ENCODE measurements around the gene AFDN.

The AFDN gene

DNA sequence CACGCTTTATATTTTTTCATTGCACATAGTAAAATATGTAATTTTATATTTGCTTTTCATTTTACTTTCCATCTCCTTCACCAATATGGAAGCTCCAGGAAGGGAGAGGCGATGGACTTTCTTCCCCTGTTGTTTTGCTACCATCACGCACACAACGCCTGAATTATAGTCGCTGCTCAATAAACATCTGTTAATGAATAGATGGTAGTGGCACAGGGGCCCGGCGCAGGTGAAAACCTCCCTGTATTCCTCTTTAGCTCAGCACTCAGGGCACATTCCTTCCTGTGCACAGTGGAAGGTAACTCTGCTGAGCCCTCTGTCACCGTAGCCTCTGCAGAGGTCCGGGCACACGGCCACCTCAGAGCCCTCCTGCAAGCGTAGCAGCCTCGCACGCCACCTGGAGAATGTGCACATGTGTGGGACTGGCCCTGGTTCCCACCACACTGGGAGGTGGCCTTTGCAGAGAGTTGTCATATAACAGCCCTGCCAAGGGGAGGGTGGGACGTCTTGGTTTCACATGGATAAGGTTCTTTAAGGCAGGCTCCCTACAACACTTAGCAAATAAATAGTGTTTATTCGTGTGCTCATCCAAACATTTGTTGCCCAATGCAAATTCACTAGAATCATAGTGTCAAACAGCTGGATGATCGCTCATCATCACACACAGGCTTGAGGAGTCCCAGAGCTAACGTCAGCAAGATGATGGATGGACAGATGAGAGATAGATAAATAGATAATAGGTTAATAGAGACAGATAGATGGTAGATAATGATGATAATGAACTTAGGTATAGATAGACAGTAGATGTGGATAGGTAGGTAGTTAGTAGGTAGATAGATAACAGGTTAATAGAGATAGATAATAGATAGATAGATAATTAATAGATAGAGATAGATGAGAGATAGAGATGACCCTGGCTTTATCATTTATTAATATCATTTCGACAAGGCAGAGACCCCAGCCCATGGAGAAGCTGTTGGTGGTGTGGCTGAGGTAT lies 32.3 kb upstream of the AFDN start:
- no peak for DNase-seq

DNA sequence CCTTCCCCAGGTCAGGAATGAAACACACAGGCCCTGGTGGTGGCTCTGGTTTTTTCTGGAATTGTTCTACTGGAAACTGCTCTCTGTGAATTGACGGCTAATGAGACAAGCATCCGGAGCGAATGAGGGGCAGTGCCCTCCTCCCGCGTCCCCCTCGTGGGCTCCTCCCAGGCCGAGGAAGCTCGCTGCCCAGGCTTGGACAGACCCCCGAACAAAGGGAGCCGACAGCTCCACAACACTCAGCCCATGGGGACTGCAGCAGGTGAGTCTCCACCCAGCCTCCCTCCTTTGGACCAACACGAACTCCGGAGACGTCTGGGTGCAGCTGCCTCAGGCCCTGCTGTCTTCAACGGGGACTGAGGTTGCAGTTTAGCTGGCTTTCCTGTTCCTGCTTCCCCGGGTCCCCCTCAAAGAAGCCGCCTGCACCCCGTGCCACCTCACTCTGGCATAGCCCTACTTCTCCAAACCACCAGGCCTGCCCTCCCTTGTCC lies 31.3 kb upstream of the AFDN start:
- no peak for DNase-seq

DNA sequence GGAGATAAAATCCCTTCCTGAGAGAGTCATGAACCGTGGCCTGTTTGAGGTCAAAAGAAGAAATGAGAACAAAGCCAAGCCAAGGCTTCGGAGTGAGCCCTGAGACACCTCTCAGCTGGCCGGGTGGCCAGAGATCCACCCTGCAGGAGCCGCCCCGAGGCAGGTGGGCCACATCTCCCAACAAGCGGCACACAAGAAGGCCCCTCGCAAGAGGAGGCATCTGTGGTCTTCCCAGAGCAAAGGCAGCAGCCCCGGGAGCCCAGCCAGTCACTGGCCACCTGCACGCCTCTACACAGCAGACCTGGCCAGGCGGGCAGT lies 30.9 kb upstream of the AFDN start:
- no peak for DNase-seq

DNA sequence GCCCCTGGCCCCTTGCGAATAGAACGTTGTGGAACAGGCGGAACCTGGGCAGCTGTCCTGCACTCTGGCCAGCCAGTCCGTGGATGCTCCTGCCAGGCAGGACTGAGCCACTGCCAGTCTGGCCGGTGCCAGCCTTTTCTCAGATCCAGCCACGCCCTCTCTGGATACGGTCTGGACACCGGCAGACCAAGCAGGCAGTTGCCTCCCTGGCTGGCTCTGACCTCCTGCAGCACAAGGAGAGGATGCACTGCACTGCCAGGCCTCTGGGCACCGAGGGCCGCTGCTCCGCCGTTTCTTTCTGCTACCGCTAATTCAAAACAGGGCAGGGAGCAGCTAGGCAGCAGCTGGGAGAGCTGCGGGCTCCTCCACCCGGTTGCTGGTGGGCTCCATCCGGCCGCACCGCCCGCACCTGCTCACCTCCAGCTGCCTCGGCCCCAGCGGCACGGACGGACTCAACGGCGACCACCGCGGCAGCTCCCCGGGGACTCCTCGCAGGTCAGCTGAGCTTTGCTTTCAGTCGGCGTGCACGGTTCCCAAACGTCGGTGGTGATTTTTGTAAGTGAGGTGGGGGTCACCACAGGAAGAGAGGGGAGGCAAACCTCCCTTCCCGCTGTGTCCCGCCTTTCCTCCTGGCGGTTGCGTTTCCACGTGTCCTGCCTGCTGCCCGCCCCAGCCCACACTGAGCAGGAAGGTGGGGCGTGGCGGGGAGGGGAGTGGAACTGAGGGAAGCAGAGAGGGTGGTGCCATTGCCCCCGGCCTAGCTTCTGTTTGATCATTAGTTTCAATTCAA lies 30.3 kb upstream of the AFDN start:
- no peak for DNase-seq

DNA sequence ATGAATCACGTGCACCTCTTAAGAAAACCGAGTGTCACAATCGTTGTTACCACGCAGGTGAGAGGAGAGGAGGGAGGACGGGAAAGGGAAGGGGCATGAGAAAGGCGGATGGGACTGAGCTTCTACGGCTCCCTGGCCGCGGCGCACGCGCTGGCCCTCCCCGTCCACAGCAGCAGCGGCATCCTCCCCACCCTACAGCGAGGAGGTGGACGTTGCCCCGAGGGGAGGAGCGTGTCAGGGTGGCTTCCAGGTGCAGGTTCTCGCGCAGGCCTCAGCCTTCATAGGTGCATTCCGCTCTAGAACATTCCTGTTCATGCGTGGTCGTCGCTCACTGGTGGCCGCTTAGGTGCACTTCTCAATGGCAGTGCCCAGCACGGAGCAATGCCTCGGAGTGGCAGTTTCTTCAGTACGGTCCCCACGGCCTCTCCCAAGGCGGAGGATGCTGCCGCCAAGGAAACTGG lies 29.7 kb upstream of the AFDN start:
- DNase-seq: no peak

DNA sequence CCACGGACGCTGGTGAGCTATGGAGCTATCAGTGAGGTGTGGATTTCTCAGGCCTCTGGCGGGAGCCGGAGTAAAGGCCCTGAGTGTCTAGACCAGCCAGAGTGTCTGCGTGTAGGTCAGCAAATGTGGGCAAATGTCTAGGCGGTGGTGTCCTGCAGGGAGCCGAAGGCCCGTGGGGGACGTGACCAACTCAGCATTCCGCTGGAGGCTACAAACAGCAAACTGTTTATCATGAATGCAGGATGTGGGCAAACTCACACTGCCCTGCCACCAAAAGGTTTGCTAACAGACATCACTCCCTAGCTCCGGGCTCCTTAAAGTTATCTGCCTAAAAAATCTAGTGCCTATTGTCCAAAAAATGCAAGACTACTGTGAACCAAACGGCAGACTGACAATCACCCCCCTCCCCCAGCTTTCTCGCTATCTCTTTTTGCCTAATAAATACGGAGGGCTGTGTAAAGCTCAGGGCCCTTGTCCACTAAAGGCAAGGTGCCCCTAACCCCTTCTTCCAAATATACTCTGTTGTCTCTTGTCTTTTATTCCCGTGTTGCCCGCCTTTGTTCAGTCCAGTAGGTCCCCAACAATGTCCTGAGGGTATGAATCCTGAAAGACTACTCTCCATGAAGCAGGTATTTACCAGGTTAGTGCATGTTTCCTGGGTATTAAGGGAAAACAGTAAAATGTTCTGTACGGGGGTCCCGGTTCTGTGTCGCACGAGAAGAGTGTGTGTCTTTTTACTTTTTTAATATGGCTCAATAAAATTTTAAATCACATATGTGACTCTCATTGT lies 29.0 kb upstream of the AFDN start:
- DNase-seq: no peak

DNA sequence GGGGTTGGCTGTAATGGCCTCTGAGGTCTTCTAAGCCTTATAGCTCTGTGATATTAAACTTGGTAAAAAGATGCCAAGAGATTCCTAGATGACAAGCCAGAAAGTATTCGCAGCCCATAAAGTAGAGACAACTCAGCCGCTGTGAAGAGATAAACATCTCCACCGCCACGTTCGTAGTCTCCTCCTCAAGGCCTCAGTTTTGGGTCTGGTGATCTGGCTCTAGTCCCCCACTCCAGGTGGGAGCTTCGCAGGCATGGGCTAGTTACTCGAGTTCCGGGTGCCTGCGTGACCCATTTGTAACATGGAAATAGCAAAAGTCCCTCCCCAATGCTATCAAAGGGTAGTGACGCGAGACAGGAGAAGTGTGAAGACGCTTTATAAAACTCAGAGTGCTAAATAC lies 28.3 kb upstream of the AFDN start:
- no peak for DNase-seq

DNA sequence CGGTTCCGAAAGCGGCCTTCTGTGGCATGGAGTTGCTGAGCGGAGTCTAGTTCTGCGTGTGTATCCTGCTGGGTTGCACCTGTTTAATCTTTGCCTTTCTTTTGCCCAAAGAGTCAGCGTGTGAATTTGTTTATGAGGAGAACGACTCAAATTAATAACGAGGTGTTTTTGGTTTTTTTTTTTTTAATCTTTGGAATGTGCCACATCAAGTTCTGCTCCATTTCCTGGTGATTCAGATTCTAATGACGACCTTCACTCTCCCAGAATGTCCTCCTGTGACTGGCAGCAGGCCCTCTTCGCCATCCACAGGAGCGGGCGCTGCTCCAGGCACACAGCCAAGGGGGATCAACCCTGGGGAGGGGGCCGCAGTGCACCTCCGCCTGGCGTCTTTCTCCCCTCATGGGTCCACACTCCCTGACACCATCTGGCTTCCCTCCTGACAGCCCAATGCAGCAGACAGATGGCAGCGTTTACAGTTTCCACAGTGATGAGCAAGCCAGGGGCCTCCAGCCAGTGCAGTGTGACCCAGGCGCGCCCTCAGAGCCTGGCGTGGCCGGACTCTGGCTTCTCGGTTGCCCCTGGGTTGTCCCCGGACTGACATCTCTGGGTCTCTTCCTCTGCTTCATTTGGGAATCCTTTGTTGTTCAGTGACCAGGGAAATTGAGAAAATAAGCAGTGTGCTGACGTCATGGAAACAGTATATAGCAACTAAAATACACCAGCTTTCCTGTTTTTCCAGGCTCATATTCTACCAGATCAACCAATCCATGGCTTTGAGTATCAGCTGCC lies 27.5 kb upstream of the AFDN start:
- no peak for DNase-seq

DNA sequence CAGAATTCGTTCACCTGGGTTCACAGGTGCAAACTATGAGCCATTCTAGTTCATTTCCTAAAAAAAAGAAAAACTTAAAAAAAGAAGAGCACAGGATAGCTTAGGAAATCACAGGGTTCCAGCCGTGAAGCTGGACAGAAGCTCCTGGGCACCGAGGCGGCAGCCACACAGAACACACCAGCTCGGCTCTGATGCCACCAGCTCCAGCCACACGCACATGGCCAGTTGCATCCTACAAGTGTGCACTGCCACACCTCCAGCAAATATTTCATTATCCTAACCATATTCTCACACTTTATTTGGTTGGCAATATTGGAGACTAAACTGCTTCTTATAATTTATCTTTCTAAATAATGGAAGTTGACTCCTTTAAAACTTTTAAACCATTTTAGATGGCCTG lies 26.2 kb upstream of the AFDN start:
- no peak for DNase-seq

DNA sequence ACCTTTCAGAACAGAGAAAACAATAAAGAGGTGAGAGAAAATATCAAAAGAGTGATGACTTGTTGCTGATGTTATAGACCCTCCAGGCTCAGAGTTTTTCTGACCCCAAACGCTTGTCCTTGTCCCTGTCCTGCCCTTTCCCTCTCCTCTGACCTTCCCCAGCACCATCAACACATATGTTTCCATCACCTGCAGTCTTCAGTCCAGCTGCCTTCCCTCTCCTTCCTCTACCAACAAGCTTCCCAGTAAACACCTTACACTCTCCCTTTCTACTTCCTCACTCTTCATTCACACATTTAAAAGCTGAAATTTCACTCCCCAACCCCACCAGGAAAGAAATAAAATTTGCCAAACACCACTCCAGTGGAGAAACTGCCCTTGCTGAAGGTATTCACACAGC lies 25.4 kb upstream of the AFDN start:
- DNase-seq: no peak

DNA sequence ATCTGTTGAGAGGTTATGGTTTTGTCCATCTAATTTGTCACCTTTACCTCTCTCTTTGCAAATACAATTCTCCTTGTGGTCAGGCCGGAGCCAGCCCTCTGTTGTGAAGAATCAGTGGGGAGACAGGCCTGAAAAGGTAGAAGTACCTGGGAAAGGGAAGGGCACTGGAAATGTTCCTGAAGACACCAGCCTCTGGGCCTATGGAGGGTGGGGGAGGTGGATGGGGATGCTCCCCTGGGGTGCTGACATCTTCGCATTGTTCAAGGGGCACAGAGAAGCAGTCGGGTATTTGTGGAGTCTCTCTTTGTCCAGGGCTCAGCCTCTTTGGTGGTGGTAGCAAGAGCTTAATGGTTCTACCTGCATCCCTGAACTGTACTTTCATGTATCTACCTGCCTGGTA lies 24.4 kb upstream of the AFDN start:
- no peak for DNase-seq

DNA sequence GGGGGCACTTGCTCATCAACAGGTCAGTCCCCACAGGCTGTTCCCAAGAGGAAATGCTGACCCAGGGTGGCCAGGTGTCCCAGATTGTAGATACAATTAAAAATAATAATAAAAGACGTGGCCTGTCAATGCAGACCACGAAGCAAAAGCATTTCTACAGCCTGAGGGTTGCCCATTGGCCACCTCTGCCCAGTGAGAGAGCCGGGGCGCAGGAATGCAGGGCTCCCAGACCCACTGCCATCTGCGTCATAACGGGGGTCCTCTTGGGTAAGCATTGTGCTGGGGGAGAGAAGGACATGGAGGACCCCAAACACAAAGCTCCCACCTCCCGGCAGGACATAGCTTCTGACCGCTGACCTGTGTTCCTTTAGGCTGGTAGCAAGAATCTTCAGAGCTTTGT lies 22.9 kb upstream of the AFDN start:
- no peak for DNase-seq

DNA sequence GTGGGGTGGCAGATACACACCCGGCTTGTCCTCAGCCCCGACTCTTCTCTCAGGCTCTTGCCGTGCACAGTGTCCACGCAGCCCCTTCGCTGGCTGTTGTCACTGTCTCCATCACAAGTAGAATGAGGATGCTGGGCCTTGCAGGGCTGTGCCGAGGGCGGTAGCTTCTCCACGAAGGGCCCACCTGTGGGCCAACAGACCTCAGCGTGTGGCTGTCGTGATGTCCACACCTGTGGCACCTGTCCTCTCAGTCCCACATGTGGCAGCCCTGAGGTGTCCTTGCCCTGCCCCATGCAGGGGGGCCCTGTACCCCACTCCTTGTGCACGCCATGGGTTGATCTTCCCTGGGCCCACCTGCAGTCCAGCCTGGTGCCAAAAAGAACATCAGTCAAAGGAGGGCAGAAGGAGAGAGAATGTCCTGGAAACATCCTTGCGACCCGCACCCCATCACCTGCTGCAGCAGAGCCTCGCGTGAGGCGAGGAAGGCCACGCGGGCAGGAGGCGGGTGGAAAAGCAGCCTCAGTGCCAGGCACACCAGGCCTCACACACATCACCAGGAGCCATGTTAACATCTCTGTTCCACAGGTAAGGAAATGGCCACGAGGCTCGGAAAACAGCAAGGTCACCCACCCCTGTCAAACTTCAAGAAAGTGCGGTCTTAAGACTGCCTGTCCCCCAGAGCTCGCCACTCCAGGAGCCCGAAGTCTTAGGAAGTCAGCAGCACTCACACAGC lies 22.3 kb upstream of the AFDN start:
- DNase-seq: no peak

DNA sequence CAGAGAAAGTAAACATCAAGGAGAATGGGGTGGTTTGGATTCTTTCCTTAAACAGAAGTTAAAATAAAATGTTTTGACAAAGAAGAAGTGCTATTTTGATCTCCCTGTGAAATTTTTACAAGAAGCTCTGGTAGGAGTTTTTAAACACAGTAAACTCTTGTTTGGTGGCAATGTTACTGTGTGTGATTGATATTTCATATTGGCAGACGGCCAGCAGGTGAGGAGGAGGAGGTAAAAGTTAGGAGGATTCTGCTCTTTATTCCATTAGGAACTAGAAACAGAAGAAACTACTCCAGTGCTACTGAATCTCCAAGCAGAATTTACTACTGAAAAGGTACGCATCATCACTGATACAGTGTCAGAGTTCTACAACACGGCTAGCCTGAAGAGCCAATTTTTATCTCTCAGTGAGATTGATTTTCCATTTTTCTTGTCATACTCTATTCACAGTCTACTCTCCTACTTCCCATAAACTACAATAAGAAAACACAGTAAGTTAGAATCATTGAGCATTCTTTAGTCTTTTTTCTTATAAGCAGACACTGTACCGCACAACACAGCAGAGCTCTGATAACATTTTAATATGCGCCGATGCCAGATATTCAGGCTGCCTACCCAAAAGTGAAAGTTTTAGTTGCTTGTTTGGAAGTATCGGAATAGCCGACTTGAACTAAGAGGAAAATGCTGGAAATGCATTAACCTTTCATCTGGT lies 21.2 kb upstream of the AFDN start:
- DNase-seq: no peak

DNA sequence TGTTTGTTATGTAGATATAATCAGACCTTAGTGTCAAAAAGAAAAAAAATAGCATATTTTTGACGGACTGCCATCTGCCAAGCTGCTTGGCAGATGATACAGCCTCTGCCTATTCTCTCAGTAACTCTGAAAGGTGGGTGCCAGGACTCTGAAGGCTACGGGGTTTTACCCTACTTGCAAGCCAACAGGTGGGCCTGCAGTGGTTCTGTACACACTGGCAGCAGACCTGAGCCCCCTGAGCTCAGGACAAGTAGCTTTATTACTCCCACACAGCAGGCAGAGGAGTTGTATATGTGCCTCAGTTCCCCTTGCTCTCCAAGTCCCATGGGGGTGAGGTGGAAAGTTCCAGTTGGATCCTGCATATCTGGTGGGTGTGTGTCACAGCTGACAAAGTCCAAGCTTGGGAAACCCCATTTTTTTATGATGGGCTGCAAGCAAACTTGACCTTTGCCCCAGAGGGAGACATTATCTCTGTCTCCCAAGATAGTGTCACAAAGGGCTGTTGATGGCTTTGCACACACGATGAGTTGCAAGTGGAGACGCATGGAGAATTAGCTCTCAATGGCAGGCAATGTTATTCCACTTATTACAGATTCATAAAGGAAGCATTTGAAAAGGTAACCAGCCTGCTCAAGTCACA lies 20.5 kb upstream of the AFDN start:
- DNase-seq: no peak

DNA sequence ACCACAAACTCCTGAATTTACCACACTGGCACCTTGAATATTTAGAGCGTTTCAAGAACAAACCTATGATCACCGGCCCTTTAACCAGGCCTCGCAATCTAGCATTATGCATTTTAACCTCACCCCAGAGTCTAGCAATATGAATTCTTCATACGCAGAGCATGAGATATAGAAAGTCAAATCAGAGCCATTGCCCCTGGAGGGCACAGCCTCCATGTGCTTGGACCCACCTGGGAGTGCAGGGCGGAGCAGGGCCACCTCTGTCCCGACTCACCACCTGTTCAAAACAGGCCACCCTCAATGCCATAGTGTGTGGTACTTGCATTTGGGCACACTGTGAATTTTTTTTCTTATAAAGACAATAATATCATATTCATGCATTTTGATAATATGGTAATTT lies 19.5 kb upstream of the AFDN start:
- no peak for DNase-seq

DNA sequence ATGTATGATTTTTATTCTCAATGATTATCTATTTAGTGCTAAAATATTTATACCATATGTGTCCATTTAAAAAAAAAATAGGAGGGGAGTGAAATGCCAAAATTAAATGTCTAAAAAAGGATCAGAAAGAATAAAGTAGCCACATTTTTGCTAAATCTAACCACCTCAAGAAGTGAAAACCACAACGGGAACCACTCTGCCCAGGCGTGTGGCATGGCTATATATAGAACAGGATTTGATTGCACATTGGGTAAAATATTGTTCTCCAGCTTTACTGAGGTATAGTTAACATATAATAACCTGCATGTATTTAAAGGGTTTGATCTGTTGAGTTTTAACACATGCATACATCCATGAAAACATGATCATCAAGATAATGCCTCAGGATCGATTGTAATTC lies 19.0 kb upstream of the AFDN start:
- peak in 1 of 4 experiments; percentile 19 for DNase-seq

DNA sequence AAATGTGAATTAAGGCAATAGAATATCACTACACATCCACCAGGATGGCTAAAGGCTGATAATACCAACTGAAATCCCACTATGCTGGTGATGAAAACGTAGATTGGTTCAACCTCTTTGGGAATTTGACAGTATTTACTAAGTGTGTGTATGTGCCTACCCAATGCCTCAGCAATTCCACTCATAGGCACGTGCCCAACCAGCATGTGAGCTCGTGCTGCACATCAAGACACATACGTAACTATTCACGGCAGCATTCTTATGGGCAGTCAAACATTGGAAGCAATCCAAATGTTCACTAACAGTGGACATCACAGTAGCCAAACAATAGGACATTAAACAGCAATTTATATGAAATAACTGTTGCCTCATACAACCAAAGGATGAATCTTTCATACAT lies 15.7 kb upstream of the AFDN start:
- DNase-seq: no peak

DNA sequence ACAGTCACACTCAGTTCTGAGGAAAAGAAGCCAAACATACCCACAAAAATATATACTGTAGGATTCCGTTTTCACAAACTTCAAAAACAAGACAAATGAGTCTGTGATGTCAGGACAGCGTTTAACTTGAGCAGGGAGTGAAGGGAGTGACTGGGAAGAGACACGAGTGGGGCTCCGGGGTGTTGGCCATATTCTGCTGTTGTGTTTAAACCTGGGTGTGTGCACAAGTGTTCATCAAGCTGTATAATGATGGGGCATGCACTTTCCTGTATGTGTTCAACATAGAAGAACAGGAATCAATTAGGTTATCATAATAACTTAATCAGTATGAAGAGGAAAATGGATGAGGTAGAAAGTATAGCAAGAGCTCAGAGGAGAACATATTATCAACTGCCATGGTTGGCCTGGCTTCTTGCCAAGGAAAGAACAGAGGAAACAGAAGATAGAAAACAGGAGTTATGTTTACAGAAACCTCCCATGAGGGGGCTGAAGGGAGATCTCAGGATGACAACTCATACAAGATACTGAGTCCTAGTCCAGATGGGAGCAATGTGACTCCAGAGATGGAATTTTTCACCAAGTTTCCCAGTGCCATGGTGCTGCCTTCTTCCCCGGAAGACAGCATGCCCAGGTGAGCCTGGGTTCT lies 15.1 kb upstream of the AFDN start:
- DNase-seq: no peak

DNA sequence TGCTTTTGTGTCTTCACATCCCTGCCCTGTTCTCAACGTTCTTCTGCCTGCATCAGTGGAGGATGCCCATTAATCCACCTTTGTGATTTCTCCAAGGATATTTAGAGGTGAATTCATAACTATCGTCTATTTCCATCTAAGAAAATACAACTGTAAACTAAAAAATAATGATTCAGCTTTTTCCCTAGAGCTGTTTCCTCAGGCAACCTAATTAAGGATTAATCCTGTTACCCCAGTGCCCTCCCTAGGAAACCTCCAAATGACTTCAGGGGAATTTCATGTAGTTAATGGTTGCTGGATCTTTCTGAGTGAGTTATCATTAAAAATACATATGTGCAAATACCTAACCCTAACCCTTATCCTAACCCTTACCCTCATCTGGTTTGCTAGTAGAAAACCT lies 14.6 kb upstream of the AFDN start:
- no peak for DNase-seq
